ENCODE measurements around the gene PCSK5.

Gene PCSK5

GRCh38 chr9:76138360-76138759 lies 247.9 kb downstream of the PCSK5 start:
- no peak for DNase-seq (ENCODE audit: low read depth)

- DNase-seq (ENCODE audit: low read depth): no peak
Observed at GRCh38 chr9:76143834-76144233, 253.4 kb downstream of the PCSK5 start.

GRCh38 chr9:76150013-76150412 lies 259.5 kb downstream of the PCSK5 start:
- DNase-seq (ENCODE audit: low read depth): no peak

- DNase-seq (ENCODE audit: low read depth): no peak
Observed at GRCh38 chr9:76151267-76151666, 260.8 kb downstream of the PCSK5 start.

- no peak for DNase-seq (ENCODE audit: low read depth)
Observed at GRCh38 chr9:76153339-76153738, 262.9 kb downstream of the PCSK5 start.

- no peak for DNase-seq (ENCODE audit: low read depth)
Observed at GRCh38 chr9:76153902-76154629, 263.6 kb downstream of the PCSK5 start.

- DNase-seq (ENCODE audit: low read depth): no peak
Observed at GRCh38 chr9:76155361-76155760, 264.9 kb downstream of the PCSK5 start.

- DNase-seq (ENCODE audit: low read depth): no peak
Observed at GRCh38 chr9:76158713-76159112, 268.2 kb downstream of the PCSK5 start.

GRCh38 chr9:76159293-76159926 lies 268.9 kb downstream of the PCSK5 start:
- no peak for DNase-seq (ENCODE audit: low read depth)

- no peak for DNase-seq (ENCODE audit: low read depth)
Observed at GRCh38 chr9:76161106-76161505, 270.6 kb downstream of the PCSK5 start.

GRCh38 chr9:76161541-76161940 lies 271.1 kb downstream of the PCSK5 start:
- no peak for DNase-seq (ENCODE audit: low read depth)

GRCh38 chr9:76162086-76162730 lies 271.7 kb downstream of the PCSK5 start:
- no peak for DNase-seq (ENCODE audit: low read depth)

GRCh38 chr9:76162751-76163500 lies 272.5 kb downstream of the PCSK5 start:
- no peak for DNase-seq (ENCODE audit: low read depth)

- no peak for DNase-seq (ENCODE audit: low read depth)
Observed at GRCh38 chr9:76166526-76166925, 276.1 kb downstream of the PCSK5 start.

- DNase-seq (ENCODE audit: low read depth): no peak
Observed at GRCh38 chr9:76176171-76176570, 285.7 kb downstream of the PCSK5 start.

GRCh38 chr9:76177931-76178330 lies 287.5 kb downstream of the PCSK5 start:
- no peak for DNase-seq (ENCODE audit: low read depth)

- DNase-seq (ENCODE audit: low read depth): no peak
Observed at GRCh38 chr9:76180541-76180940, 290.1 kb downstream of the PCSK5 start.

GRCh38 chr9:76181020-76181641 lies 290.7 kb downstream of the PCSK5 start:
- no peak for DNase-seq (ENCODE audit: low read depth)

GRCh38 chr9:76181781-76182180 lies 291.3 kb downstream of the PCSK5 start:
- DNase-seq (ENCODE audit: low read depth): no peak

- no peak for DNase-seq (ENCODE audit: low read depth)
Observed at GRCh38 chr9:76185432-76185831, 295.0 kb downstream of the PCSK5 start.

GRCh38 chr9:76188286-76188685 lies 297.8 kb downstream of the PCSK5 start:
- no peak for DNase-seq (ENCODE audit: low read depth)

- DNase-seq (ENCODE audit: low read depth): no peak
Observed at GRCh38 chr9:76188905-76189304, 298.4 kb downstream of the PCSK5 start.

Data from activated T-cell treated with anti-CD3 and anti-CD28 coated beads for 24 hours (primary cell).